IPS-18c (cell line): Measurements from ENCODE around the gene MS4A15.

Source experiments
- H3K4me3 ChIP-seq: 2 replicates; pipeline ENCODE4 v1.7.0; 2013; ENCODE audit warnings: low read depth, mild to moderate bottlenecking, low read length, moderate library complexity; ENCODE audit not compliant: insufficient read depth
- H3K9me3 ChIP-seq: one replicate; pipeline ENCODE4 v1.6.1; 2013; ENCODE audit warnings: mild to moderate bottlenecking, low read length, moderate library complexity; ENCODE audit not compliant: control insufficient read depth, insufficient read depth

MS4A15 gene

DNA sequence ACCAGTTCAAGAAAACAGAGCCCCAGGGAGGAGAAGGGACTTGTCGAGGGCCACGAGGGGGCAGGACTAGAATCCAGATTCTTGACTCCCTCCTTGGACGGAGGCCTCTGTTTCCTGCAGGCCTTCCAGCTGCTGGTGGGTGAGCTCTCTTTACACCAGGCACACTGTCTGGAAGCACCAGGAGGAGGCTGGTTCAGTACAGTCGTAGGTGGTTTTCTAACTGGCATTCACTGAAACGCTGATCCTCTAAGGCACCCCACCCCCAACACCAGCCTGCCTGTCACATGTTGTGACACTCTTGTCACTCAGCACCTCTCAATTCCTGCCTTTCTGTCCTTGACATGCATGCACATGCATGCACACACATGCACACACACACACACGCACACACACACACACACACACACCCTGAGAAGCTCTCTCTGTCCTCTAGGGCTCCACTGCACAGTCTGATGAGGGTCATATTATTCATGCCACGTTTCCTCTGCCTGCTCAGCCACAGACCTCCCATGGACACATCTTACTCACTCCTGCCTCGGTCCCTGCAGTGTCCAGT, 29.2 kb downstream of the MS4A15 start:
- peaks cover 5% of the 10 kb centered on the region for H3K9me3 ChIP-seq
- no peak overlapping the region for H3K4me3 ChIP-seq

DNA sequence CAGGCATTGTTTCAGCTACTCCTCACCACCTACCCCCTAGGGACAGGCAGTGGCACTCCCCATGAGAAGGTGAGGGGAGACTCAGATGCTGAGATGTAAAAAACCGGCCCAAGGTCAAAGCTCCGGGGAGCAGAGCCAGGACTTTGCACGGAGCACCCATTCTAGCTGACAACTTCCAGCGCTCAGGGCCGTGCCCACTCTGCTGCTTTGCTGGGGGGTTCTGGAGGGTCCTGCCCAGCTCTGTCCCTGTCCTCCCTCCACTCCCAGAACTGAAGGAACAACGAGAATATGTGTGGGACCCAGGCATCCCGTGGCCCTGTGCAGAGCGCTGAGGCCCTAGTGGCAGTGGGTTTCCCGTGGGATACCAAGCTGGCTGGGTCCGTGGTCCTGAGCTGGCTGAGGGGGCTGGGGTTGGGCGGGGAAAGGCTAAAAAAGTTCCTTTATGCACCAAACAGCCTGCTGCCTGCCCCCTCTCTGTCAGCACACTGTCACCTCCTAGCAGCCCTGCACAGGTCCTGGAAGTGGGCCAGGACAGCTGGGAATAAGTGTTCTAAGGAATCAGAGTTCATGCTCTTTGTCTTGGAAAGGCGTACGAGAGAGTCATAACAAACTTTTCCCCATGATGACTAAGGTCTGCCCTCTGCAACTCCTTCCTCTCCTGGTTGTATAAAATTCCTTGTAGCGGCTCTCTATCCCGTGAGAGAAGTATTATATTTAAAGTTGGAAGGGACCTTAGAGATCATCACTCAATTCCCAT, 30.3 kb downstream of the MS4A15 start:
- H3K9me3 ChIP-seq, result peaks cover 13% of the 10 kb centered on the region
- no peak overlapping the region for H3K4me3 ChIP-seq

DNA sequence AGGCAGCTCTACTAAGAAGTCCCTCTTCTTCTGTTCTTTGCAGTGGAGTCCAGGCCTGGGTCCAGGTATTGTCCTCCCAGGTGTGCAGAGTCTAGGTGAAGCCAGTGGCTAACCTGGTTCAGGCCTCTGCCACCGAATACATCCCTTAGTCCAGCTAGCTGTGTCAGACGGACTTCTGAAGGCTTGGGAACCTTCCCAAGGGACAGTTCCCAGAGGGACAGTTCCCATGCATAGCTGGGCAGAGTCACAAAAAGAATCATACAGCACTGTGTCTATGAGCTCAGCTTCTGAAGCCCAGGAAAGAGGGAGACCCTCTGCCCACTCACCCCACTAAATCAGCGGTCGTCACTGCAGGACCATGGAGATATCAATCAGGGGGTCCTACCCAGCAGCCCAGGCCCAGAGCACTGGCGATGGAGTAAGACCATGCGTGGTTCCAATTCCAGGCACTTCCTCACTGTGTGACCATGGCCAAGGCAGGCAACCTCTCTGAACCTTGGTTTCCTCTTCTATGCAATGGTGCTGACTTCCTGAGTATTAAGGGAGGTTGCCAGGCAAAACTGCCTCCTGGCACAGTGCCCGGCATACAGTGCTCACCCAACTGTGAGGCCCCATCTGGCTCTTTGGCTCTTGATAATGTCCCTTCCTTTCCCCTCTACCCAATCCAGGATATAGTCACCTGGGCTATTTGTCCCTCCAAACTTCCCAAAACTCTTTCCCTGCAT, 31.9 kb downstream of the MS4A15 start:
- no peak overlapping the region for H3K4me3 ChIP-seq
- peaks cover 13% of the 10 kb centered on the region for H3K9me3 ChIP-seq

DNA sequence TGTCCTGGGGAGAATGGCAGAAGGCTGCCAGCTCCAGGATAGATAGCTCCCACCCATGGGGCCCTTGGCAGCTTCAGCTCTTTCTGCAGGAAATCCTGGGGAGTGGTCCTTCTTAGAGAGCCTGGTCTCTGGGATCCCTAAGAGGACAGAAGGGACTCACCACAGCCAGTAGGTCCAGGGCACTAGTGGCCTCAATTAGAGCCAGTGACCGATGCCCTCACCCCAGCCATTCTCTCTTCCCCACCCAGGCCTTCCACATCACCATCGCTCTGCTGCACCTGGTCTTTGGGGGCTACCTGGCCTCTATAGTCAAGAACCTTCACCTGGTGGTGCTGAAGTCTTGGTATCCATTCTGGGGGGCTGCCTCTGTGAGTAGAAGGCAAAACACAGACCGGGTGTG, 34.1 kb downstream of the MS4A15 start:
- Histone ChIP-seq H3K9me3 (peaks cover 13% of the 10 kb centered on the region), H3K4me3 (no peak overlapping the region)

DNA sequence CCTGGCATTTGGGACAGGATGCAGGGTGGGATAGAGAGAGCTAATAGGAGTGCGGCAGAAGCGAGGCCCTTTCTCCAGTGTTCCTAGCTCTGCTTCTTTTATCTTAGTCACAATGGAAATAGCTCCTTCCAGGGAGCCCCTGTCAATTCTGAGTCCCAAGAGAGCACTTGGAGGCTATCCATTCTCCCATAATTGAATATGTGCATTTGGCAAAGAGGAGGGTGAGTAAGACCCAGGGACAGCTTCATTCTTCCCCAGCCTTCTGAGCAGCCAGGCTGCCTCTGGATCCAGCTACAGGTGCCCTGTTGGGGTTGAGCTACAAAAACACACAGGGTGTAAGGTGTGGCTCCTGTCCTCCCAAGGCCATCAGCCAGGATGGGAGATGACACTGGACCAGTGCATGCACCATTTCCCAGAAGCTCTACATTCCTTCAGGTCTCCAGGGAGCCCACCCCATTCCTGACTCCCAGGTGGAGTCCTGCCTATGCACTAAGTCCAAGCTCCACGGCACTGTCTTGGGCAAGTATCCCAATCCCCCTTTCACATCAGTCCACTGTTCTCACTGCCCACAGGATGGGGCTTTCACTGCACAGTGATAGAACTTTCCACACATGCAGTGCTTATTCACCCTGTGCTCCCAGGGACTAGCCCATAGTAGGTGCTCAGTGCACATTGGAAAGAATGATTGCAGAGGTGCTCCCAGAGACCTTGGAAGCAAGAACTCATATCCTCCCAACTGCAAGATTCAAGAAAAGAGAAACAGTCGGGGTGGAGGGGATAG, 34.7 kb downstream of the MS4A15 start:
- Histone ChIP-seq H3K9me3 (peaks cover 13% of the 10 kb centered on the region), H3K4me3 (no peak overlapping the region)

DNA sequence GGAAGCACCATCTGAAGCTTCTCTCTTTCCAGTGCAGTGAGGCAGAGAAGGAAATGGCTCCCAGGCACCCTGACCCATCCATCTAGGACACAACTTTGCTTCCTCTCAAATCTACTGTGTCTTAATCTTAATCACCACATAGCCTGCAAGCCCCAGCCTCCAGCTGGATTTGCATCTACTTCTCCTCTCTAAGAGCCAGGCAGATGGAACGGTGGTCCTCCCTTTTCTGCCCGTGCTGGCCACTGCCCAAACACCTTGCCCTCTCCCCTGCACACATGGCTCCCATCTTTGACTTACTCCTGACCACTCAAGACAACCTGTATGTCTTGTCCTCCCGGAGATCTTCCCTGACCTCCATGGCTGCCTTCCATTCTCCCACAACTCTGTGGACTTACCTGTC, 35.9 kb downstream of the MS4A15 start:
- Histone ChIP-seq H3K4me3 (no peak overlapping the region), H3K9me3 (peaks cover 13% of the 10 kb centered on the region)

DNA sequence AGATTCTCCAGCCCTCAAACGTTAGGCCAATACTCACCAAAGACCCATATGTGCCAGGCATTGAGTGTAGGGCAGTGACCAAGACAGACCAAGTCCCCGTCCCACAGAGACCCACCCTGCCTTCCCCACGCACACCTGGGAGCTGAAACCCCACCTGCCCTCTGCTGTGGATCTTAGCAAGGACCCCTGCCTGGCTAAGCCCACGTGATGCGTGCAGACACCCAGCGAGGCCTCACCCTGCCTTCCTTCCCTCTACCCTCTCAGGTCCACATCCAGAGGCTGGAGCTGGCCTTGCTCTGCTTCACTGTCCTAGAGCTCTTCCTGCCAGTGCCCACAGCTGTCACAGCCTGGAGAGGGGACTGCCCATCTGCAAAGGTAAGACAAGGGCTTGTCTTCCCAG, 38.6 kb downstream of the MS4A15 start:
- Histone ChIP-seq H3K4me3 (no peak overlapping the region), H3K9me3 (peaks cover 11% of the 10 kb centered on the region)

DNA sequence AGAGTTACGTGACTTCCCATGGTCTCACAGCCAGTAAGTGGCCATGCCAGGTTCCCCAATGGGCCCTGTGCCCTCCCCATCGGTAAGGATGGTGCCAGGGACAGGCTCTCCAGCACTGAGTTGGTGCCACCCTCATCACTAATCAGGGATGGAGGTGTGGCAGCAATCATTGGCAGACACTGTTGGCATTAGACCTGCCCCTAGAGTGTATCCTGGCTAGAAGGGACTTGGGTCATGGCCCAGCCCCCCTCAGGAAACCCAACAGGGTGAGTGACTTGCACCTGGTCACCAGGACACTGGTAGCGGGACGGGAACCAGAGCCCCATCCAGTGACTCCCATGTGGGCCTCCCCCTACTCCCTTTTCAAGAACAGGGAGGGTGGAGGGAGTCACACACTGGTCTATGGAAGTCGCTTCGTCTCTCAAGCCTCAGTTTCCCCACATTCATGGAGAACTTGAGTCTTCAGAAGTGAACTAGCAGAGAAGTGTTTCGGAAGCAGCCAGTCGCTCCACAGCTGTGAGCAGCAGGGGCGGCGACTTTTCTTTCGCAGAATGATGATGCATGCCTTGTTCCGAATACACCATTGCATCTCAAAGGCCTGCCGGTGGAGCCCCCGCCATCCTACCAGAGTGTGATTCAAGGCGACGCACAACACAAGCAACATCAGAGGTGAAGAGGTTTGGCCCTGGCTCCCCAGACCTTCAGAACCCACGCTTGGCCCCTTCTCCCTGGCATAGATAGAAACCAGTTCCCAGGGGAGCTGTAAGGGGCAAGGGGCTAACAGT, 41.4 kb downstream of the MS4A15 start:
- H3K9me3 ChIP-seq, result no peaks in the 10 kb centered on the region

DNA sequence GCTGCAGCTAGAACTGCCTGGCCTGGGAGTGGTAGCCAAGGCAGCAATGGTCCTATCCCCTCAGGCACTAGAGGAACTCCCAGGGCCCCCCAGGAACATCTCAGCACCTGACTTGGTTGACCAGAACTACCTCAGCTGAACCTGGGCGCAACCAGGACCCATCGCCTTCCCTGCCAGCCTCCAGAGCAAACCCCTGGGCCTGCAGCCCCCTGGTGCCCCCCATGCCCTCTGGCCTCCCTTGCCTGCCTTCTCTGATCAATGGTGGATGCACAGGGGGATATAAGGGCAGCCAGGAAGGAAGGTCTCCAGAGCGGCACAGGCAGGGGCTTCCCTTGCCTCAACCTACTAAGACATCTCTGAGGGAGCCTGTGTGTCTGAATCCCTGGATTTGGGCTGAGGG, 42.0 kb downstream of the MS4A15 start:
- no peak overlapping the region for H3K4me3 ChIP-seq
- H3K9me3 ChIP-seq, result no peaks in the 10 kb centered on the region

More for the DNA sequence above, 41.4 kb downstream of the MS4A15 start:
- no peak overlapping the region for H3K4me3 ChIP-seq

DNA sequence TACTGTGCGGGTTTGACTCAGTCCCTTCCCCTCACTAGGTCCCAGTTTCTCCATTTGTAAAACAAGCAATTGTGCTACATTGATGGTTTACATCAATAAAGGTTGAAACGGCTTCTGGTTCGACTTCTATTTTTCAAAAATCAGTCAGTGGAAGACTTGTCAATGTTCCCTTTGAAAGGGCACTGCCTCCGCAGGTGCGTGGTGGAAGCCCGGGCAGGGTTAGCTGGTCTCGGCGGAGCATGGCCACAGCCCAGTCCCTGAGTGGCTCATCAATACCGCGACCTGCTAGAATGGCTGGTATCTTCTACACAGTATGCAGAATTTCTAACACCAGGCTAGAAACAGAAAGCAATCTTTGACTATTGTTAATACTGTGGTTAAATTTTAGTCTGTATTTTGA, 44.5 kb downstream of the MS4A15 start:
- no peaks in the 10 kb centered on the region for H3K9me3 ChIP-seq
- H3K4me3 ChIP-seq, result no peak overlapping the region

DNA sequence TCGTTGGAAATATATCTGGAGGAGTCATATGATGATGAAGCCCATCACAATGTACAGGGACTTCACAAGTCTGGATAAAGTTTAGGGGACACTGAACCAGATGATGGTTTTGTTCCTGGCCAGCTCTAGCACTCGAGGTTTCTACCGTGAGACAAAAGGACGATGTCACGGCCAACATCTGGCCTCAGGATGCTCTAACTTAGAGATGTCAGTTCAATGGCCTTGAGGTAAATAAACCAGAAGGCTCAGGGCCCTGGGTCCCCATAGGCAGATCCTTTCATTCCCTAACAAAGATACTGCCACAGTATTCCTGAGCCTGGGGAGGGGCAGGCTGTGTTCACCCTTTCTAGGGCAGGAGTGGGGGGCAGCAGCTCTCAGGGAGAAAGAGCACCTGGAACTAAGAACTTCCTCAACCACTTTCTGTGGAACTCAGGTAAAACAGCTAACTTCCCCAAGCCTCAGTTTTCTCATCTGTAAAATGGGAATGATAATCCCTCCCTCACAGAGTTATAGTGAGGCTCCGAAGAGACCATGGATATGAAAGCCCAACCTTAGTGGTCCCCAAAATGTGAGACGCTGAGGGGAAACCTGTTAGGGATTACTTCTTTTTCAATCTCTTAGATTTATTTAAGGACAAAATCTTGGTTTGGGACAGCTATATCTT, 46.7 kb downstream of the MS4A15 start:
- no peaks in the 10 kb centered on the region for H3K9me3 ChIP-seq
- no peak overlapping the region for H3K4me3 ChIP-seq

DNA sequence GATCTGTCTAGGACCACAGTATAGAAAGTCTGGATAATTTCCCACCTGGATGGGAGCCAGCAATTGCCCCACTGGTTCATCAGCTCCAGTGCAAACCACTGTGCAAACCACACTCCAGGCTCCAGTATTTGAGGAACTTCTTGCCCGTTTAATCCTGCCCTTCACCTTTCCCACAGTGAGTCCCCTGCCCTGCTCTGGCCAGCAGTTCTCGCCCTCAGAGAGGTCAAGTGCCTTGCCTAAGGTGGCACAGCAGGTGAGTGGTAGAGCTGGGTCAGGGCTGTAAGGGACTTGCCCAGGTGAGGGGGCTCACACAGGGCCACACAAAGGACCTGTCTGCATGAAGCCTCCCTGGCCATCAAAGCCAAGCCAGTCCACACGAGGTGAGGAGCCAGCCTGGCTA, 52.6 kb downstream of the MS4A15 start:
- Histone ChIP-seq H3K9me3 (no peaks in the 10 kb centered on the region), H3K4me3 (no peak overlapping the region)

DNA sequence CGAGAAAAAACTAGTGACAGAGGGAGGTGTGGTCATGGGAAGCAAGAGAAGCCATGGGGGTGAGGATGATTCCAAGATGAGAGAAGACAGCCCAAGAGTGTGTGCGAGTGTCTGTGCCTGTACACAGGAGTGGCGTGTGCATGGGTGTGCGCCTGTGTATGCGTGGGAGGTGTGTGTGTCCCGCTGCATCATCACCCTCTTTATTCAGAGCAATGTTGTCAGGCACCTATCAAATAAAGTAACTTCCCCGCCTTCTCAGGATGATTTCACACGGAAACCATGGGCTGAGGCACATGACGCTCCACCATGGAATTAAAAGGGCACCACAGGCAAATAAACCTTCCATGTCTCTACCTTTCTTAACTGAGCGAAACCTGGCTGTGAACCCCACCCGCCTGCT, 53.0 kb downstream of the MS4A15 start:
- H3K4me3 ChIP-seq, result no peak overlapping the region
- H3K9me3 ChIP-seq, result no peaks in the 10 kb centered on the region

DNA sequence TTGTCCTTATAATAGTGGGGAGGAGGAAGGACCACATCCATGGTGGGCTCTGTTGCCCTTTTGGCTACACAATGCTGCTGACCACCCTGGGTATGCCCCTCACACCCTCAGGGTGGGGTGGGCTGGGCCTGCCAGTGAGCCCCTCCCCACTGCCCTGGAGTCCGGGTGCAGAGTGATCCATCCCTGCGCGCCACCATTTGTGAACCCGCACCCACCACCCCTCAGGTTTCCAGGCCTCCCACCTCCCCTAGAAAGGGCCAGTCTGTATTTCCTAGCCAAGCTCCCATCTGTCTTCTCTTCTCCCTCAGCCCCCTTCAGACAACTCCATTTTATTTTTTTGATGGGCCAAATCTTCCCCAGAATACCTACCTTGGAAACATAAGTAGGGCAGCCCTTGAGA, 53.5 kb downstream of the MS4A15 start:
- no peaks in the 10 kb centered on the region for H3K9me3 ChIP-seq
- no peak overlapping the region for H3K4me3 ChIP-seq

DNA sequence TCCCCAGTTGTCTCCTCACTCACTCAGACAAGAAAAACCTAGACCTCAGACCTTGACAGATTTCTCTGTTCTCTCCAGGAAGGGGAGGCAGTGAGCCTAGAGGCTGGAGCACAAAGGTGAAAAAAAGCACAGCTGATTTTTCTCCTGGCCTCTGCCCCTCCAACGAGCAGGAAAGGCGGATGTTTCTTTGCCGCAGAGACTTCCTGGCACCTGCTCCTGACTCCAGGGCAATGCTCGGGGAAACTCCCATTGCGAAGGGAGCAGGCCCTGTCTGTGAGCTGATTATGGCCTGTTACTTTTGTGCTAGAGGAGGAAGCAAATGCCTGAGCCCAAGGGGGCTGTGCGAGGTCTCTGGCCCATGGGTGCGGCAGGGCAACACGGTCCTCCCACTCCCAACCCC, 53.9 kb downstream of the MS4A15 start:
- Histone ChIP-seq H3K9me3 (no peaks in the 10 kb centered on the region), H3K4me3 (no peak overlapping the region)

DNA sequence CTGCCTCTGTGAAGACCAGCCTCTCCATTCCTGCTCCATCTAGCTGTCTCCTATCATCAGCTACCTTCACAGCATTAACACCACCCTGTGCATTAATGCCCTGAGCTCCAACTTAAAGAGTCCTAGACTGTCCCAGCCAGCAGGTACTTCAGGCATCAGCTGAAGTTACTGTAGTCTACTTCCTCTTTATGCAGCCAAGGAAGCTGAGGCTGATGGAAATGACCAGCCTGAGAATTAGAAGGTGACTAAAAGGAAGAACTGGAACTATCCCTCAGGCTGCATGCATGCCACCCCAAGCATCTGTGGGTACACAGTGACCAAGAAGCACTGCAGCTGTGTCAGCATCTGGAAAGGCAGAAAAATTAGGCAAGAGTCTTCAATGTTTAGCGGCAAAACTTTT, 56.7 kb downstream of the MS4A15 start:
- Histone ChIP-seq H3K4me3 (no peak overlapping the region), H3K9me3 (peaks cover 2% of the 10 kb centered on the region)

DNA sequence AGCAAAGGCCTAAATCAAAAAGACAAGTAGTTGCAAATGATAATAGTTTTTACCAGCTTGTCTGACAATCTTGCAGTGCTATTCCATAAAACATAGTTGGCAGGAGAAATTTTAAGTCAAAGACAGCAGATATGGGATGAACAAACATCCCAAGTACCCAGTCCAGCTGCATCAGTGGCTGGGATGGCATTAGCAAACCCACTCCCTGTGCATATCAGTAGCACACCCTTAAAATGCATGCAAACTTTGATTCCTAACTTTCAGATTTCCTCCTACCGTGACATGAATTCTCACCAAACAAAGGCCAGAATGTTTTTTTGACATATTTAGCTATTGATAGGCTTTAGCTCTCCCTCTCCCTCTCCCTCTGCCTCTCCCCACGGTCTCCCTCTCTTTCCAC, 57.4 kb downstream of the MS4A15 start:
- peaks cover 2% of the 10 kb centered on the region for H3K9me3 ChIP-seq

More for the DNA sequence above, 57.4 kb downstream of the MS4A15 start:
- no peak overlapping the region for H3K4me3 ChIP-seq
